SK-N-SH treated with all-trans-retinoic acid at 6 μM for 48 hours (cell line): ENCODE measurements around the gene RHBDL1.

Source experiments
- ARNTL ChIP-seq: fragments of 450-650 bp; formaldehyde crosslinking; IDR thresholded peaks from 2 replicates; pipeline ENCODE4 v1.5.0; 2020; ENCODE audit warnings: low read depth, mild to moderate bottlenecking, moderate library complexity, borderline replicate concordance
- BACH2 ChIP-seq: fragments of 250-450 bp; sonication (Bioruptor Pico); IDR thresholded peaks from 2 replicates; pipeline ENCODE4 v1.9.0; 2021; ENCODE audit warnings: mild to moderate bottlenecking, borderline replicate concordance
- GLIS3 ChIP-seq: fragments of 250-450 bp; sonication (Bioruptor Pico); IDR thresholded peaks from 2 replicates; pipeline ENCODE4 v1.5.0; 2020; ENCODE audit warnings: mild to moderate bottlenecking, moderate library complexity
- OSR1 ChIP-seq: fragments of 250-450 bp; sonication (Bioruptor Pico); IDR thresholded peaks from 2 replicates; pipeline ENCODE4 v1.8.0; 2022; ENCODE audit warnings: moderate library complexity, mild to moderate bottlenecking, inconsistent platforms
- RARB ChIP-seq: fragments of 250-450 bp; sonication (Bioruptor Pico); IDR thresholded peaks from 2 replicates; pipeline ENCODE4 v1.8.0; 2021; ENCODE audit warnings: mild to moderate bottlenecking, moderate library complexity
- TCF4 ChIP-seq: fragments of 250-450 bp; sonication (Bioruptor Pico); IDR thresholded peaks from 2 replicates; pipeline ENCODE4 v1.8.0; 2021; ENCODE audit warnings: mild to moderate bottlenecking, moderate library complexity, borderline replicate concordance
- TOX ChIP-seq: fragments of 250-450 bp; sonication (Bioruptor Pico); IDR thresholded peaks from 2 replicates; pipeline ENCODE4 v1.8.0; 2021; ENCODE audit warnings: mild to moderate bottlenecking, moderate library complexity, borderline replicate concordance
- ZNF70 ChIP-seq: fragments of 450-650 bp; formaldehyde crosslinking; IDR thresholded peaks from 2 replicates; pipeline ENCODE4 v1.5.0; 2020; ENCODE audit warnings: mild to moderate bottlenecking, moderate library complexity
- TF ChIP-seq, protein P1 (sequence below): fragments of 250-450 bp; sonication (Bioruptor Pico); IDR thresholded peaks from 2 replicates; pipeline ENCODE4 v1.5.1; 2020; ENCODE audit warnings: low read depth, mild to moderate bottlenecking, moderate library complexity
- TF ChIP-seq, protein P2 (sequence below): fragments of 250-450 bp; sonication (Bioruptor Pico); IDR thresholded peaks from 2 replicates; pipeline ENCODE4 v1.8.0; 2021; ENCODE audit warnings: low read depth, mild to moderate bottlenecking, moderate library complexity, borderline replicate concordance
- TF ChIP-seq, protein P3 (sequence below): fragments of 250-450 bp; sonication (Bioruptor Pico); IDR thresholded peaks from 2 replicates; pipeline ENCODE4 v1.8.0; 2020; ENCODE audit warnings: mild to moderate bottlenecking, moderate library complexity, borderline replicate concordance

DNA sequence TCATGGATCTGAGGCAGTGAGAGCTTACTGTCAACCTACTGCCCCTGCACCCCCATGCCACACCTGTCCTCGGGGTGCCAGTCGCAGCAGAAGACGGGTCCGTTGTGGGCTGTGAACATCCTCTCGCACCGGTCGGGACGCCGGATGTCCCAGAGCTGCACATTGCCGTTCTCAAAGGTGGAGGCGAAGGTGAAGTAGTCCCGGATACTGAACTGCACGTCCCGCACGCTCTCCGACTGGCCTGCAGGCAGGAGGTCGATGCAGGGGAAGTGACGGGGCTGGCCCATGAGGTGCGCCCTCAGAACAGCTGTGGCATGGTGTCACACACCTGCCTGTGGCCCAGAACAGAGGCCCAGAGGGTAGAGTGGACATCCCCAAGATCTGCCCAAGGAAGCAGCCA lies 12.0 kb downstream of the RHBDL1 start:
- TF ChIP-seq ARNTL (CRISPR knock-in tag) (no peak), ZNF70 (no peak), GLIS3 (CRISPR knock-in tag) (no peak), BACH2 (CRISPR knock-in tag) (no peak), TOX (no peak), TCF4 (CRISPR knock-in tag) (no peak), RARB (CRISPR knock-in tag) (no peak), OSR1 (CRISPR knock-in tag) (no peak)
- TF ChIP-seq, protein P1, sequence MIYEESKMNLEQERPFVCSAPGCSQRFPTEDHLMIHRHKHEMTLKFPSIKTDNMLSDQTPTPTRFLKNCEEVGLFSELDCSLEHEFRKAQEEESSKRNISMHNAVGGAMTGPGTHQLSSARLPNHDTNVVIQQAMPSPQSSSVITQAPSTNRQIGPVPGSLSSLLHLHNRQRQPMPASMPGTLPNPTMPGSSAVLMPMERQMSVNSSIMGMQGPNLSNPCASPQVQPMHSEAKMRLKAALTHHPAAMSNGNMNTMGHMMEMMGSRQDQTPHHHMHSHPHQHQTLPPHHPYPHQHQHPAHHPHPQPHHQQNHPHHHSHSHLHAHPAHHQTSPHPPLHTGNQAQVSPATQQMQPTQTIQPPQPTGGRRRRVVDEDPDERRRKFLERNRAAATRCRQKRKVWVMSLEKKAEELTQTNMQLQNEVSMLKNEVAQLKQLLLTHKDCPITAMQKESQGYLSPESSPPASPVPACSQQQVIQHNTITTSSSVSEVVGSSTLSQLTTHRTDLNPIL (CRISPR knock-in tag): no peak
- TF ChIP-seq, protein P2, sequence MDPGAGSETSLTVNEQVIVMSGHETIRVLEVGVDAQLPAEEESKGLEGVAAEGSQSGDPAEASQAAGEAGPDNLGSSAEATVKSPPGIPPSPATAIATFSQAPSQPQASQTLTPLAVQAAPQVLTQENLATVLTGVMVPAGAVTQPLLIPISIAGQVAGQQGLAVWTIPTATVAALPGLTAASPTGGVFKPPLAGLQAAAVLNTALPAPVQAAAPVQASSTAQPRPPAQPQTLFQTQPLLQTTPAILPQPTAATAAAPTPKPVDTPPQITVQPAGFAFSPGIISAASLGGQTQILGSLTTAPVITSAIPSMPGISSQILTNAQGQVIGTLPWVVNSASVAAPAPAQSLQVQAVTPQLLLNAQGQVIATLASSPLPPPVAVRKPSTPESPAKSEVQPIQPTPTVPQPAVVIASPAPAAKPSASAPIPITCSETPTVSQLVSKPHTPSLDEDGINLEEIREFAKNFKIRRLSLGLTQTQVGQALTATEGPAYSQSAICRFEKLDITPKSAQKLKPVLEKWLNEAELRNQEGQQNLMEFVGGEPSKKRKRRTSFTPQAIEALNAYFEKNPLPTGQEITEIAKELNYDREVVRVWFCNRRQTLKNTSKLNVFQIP (CRISPR knock-in tag): no peak
- TF ChIP-seq, protein P3, sequence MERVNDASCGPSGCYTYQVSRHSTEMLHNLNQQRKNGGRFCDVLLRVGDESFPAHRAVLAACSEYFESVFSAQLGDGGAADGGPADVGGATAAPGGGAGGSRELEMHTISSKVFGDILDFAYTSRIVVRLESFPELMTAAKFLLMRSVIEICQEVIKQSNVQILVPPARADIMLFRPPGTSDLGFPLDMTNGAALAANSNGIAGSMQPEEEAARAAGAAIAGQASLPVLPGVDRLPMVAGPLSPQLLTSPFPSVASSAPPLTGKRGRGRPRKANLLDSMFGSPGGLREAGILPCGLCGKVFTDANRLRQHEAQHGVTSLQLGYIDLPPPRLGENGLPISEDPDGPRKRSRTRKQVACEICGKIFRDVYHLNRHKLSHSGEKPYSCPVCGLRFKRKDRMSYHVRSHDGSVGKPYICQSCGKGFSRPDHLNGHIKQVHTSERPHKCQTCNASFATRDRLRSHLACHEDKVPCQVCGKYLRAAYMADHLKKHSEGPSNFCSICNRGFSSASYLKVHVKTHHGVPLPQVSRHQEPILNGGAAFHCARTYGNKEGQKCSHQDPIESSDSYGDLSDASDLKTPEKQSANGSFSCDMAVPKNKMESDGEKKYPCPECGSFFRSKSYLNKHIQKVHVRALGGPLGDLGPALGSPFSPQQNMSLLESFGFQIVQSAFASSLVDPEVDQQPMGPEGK (CRISPR knock-in tag): no peak
